Trophoblast cell (in vitro differentiated cells and primary cell): ENCODE measurements around the gene NXN.

Source experiments
- DNase-seq, 2 donors: peaks; one replicate each; pipeline ENCODE4 v3.0.0-alpha.2; 2016
- H2AFZ ChIP-seq: 2 replicates; pipeline ENCODE4 v1.6.1; 2013; ENCODE audit warnings: low read length, moderate library complexity, mild to moderate bottlenecking; ENCODE audit not compliant: insufficient read depth, poor library complexity
- H2AK5ac ChIP-seq: 2 replicates; pipeline ENCODE4 v1.6.1; 2013; ENCODE audit warnings: mild to moderate bottlenecking, low read length
- H2BK120ac ChIP-seq: 2 replicates; pipeline ENCODE4 v1.6.1; 2013; ENCODE audit warnings: low read length, mild to moderate bottlenecking, moderate library complexity; ENCODE audit not compliant: insufficient read depth, poor library complexity
- H2BK12ac ChIP-seq: 2 replicates; pipeline ENCODE4 v1.6.1; 2013; ENCODE audit warnings: mild to moderate bottlenecking, low read length, moderate library complexity
- H2BK5ac ChIP-seq: 2 replicates; pipeline ENCODE4 v1.6.1; 2013; ENCODE audit warnings: low read length, low read depth, moderate library complexity, mild to moderate bottlenecking; ENCODE audit not compliant: poor library complexity
- H3K14ac ChIP-seq: 2 replicates; pipeline ENCODE4 v1.6.1; 2013; ENCODE audit warnings: mild to moderate bottlenecking, low read length
- H3K18ac ChIP-seq: 2 replicates; pipeline ENCODE4 v1.6.1; 2013; ENCODE audit warnings: mild to moderate bottlenecking, low read length
- H3K23ac ChIP-seq: 2 replicates; pipeline ENCODE4 v1.6.1; 2013; ENCODE audit warnings: low read length
- H3K27ac ChIP-seq: 2 replicates; pipeline ENCODE4 v1.5.1; 2013; ENCODE audit warnings: low read depth, mild to moderate bottlenecking, inconsistent platforms, low read length, moderate library complexity
- H3K27me3 ChIP-seq: 2 replicates; pipeline ENCODE4 v1.6.1; 2013; ENCODE audit warnings: inconsistent platforms, mild to moderate bottlenecking, low read length, moderate library complexity; ENCODE audit not compliant: insufficient read depth
- H3K36me3 ChIP-seq, 2 experiments: 1 replicate in 1 of 2; 2 replicates in 1 of 2; pipeline ENCODE4 v1.6.1; 2013; ENCODE audit warnings: low read length in 2 of 2, mild to moderate bottlenecking in 2 of 2, moderate library complexity in 1 of 2; ENCODE audit not compliant: insufficient read depth in 2 of 2, control insufficient read depth in 1 of 2
- H3K4ac ChIP-seq: 2 replicates; pipeline ENCODE4 v1.6.1; 2013; ENCODE audit warnings: low read depth, mild to moderate bottlenecking, low read length, moderate library complexity
- H3K4me1 ChIP-seq, 2 experiments: 1 replicate in 1 of 2; 2 replicates in 1 of 2; pipeline ENCODE4 v1.6.1; 2013; ENCODE audit warnings: low read length in 2 of 2, mild to moderate bottlenecking in 2 of 2, moderate library complexity in 1 of 2; ENCODE audit not compliant: insufficient read depth in 2 of 2, control insufficient read depth in 1 of 2
- H3K4me2 ChIP-seq: 2 replicates; pipeline ENCODE4 v1.6.1; 2013; ENCODE audit warnings: inconsistent platforms, mild to moderate bottlenecking, low read length, moderate library complexity
- H3K4me3 ChIP-seq: 2 replicates; pipeline ENCODE4 v1.5.1; 2013; ENCODE audit warnings: mild to moderate bottlenecking, low read depth, low read length, inconsistent platforms
- H3K79me1 ChIP-seq: one replicate; pipeline ENCODE4 v1.6.1; 2013; ENCODE audit warnings: low read length
- H3K79me2 ChIP-seq: 2 replicates; pipeline ENCODE4 v1.6.1; 2013; ENCODE audit warnings: low read length, mild to moderate bottlenecking; ENCODE audit not compliant: control insufficient read depth, insufficient read depth, poor library complexity
- H3K9ac ChIP-seq: 2 replicates; pipeline ENCODE4 v1.6.1; 2013; ENCODE audit warnings: mild to moderate bottlenecking, low read length
- H3K9me3 ChIP-seq: 2 replicates; pipeline ENCODE4 v1.6.1; 2013; ENCODE audit warnings: low read depth, mild to moderate bottlenecking, control low read depth, inconsistent platforms, low read length; ENCODE audit not compliant: insufficient read depth
- H4K12ac ChIP-seq: 2 replicates; pipeline ENCODE4 v1.6.1; 2013; ENCODE audit warnings: low read depth, mild to moderate bottlenecking, low read length, moderate library complexity
- H4K8ac ChIP-seq: 2 replicates; pipeline ENCODE4 v1.6.1; 2013; ENCODE audit warnings: low read depth, mild to moderate bottlenecking, low read length, moderate library complexity
- H4K91ac ChIP-seq: one replicate; pipeline ENCODE4 v1.6.1; 2013; ENCODE audit warnings: low read depth, mild to moderate bottlenecking, low read length, moderate library complexity
- WGBS: extraction: QIAGEN DNeasy Blood & Tissue Kit; methylation state at CpG from one replicate; pipeline ENCODE4 v1.1.7; 2013; ENCODE audit warnings: missing lambda C conversion rate; ENCODE audit not compliant: insufficient read length, insufficient coverage; ENCODE audit errors: extremely low coverage; 5-methylcytosine and 5-hydroxymethylcytosine counted together

The NXN gene

DNA sequence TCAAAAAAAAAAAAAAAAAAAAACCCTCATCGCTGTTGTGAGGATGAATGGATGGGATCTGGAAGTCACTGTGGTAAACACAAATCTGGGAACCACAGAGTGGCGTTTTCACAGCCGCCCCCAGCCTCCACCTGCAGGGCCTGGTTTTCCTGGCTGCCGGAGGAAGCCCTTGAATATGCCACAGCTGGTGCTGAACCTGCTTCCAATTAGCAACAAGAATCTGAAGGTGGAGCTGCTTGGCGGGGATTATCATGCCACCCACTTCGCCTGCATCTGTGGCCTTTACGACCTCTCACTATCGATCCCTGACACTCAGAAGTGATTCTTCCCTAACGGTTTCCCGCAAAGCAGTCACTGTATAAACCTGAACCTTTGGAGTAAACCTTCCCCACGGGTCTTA lies 181.3 kb downstream of the NXN start:
- Histone ChIP-seq H3K18ac (no peak overlapping the region), H2AK5ac (no peak overlapping the region), H2BK5ac (no peak overlapping the region), H3K14ac (no peak overlapping the region), H4K91ac (no peak overlapping the region), H3K9me3 (peaks cover under 1% of the 10 kb centered on the region), H3K79me2 (no peaks in the 10 kb centered on the region), H3K4me2 (no peak overlapping the region), H2BK120ac (no peak overlapping the region), H3K9ac (no peak overlapping the region), H4K12ac (no peak overlapping the region), H2BK12ac (no peak overlapping the region), H2AFZ (no peak overlapping the region), H3K4me3 (peak overlapping the region; percentile 28), H3K4ac (no peak overlapping the region), H3K79me1 (no peaks in the 10 kb centered on the region), H3K36me3 (peaks cover 42 to 45% of the 10 kb centered on the region in 2 experiments), H3K4me1 (no peaks in the 10 kb centered on the region), H3K23ac (no peak overlapping the region), H3K27ac (no peak overlapping the region), H3K27me3 (no peaks in the 10 kb centered on the region), H4K8ac (no peak overlapping the region)
- no peak for DNase-seq
- WGBS, result no CpG with 5 or more reads among the region's 11 CpGs

DNA sequence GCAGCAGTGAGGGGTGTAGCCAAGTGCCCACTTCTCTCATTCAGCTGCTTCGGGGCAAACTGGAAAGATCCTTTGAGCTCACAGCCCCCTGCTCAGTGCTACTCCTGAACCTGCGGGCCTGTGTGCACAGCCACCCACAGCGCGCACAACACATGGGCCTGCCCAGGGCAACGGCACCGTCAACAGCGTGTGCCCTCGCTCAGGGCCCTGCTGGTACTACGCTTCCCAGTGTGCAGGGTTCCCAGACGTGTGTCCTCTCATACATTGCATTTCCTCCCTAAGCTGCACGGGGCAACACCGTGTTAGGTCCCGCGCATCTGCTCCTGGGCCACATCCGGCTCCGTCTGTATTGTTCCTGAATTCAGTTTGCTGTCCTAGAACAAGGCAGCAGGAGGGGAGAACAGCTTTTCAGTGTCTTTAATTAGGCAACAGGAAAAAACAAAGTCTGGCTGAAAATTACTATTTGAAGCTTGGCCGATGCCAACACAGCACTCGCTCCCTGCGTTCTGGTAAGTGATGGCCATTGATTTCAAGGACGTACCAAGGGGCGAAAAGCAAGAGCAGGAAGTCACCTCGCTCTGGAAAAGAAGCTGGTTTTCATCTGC lies 182.2 kb downstream of the NXN start:
- Histone ChIP-seq H2AK5ac (no peak overlapping the region), H3K18ac (no peak overlapping the region), H3K9me3 (no peaks in the 10 kb centered on the region), H3K4ac (no peak overlapping the region), H3K36me3 (peaks cover 38 to 40% of the 10 kb centered on the region in 2 experiments), H3K4me3 (no peak overlapping the region), H3K79me1 (no peaks in the 10 kb centered on the region), H3K23ac (no peak overlapping the region), H2BK12ac (no peak overlapping the region), H3K4me2 (no peak overlapping the region), H2BK5ac (no peak overlapping the region), H4K91ac (no peak overlapping the region), H3K9ac (no peak overlapping the region), H2AFZ (no peak overlapping the region), H3K27me3 (no peaks in the 10 kb centered on the region), H3K79me2 (no peaks in the 10 kb centered on the region), H4K12ac (no peak overlapping the region), H3K4me1 (no peaks in the 10 kb centered on the region), H3K27ac (no peak overlapping the region), H2BK120ac (no peak overlapping the region), H4K8ac (no peak overlapping the region), H3K14ac (no peak overlapping the region)
- DNase-seq, result no peak
- no CpG with 5 or more reads among the region's 22 CpGs for WGBS

DNA sequence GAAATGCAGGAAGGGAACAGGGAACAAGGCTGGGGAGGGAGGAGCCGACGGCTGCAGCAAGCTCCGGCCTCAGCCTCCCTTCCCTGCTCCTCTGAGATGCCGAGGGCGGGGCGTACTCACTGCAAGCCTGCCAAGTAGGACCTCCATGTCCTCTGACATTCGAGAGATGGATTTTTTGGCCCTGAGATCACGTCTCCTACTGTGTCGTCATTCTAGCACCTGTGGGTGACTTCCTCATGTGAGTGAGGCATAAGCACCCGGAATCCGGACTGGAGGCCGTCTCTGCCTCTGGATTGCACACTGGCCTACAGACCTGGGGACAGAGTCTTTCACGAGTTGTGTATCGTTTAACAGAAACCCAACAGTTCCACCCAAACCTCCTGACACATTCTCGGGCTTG lies 183.0 kb downstream of the NXN start:
- Histone ChIP-seq H3K9ac (no peak overlapping the region), H3K27ac (no peak overlapping the region), H3K14ac (no peak overlapping the region), H2AK5ac (no peak overlapping the region), H3K79me1 (no peaks in the 10 kb centered on the region), H2BK120ac (no peak overlapping the region), H4K8ac (no peak overlapping the region), H3K18ac (no peak overlapping the region), H3K79me2 (no peaks in the 10 kb centered on the region), H2AFZ (no peak overlapping the region), H3K36me3 (peaks cover 39 to 47% of the 10 kb centered on the region in 2 experiments), H4K12ac (no peak overlapping the region), H3K4ac (no peak overlapping the region), H2BK5ac (no peak overlapping the region), H2BK12ac (no peak overlapping the region), H3K4me1 (no peaks in the 10 kb centered on the region), H3K27me3 (no peaks in the 10 kb centered on the region), H4K91ac (no peak overlapping the region), H3K4me2 (no peak overlapping the region), H3K4me3 (no peak overlapping the region), H3K23ac (no peak overlapping the region), H3K9me3 (no peaks in the 10 kb centered on the region)
- WGBS, result no CpG with 5 or more reads among the region's 15 CpGs
- no peak for DNase-seq

DNA sequence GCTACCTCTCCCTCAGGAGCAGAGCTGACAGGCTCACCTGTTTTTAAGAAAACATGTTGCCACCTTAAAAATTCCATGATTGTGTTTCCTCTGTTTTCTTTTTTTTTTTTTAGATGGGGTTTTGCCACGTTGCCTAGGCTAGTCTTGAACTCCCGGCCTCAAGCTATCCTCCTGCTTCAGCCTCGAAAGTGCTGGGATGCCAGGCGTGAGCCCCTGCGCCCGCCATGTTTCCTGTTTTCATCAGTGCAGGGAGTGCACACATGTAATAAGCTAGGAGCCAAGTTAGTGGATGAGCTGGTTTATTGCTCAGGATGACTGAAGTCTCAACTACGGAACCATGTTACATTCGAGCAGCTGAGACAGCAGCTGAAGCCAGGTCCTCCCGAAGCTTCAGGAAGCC lies 183.9 kb downstream of the NXN start:
- Histone ChIP-seq H3K9ac (no peak overlapping the region), H3K18ac (no peak overlapping the region), H4K91ac (no peak overlapping the region), H2AFZ (no peak overlapping the region), H3K9me3 (no peaks in the 10 kb centered on the region), H3K4me3 (no peak overlapping the region), H2BK5ac (no peak overlapping the region), H2AK5ac (no peak overlapping the region), H2BK120ac (no peak overlapping the region), H2BK12ac (no peak overlapping the region), H3K27me3 (no peaks in the 10 kb centered on the region), H4K12ac (no peak overlapping the region), H3K23ac (no peak overlapping the region), H3K4me2 (no peak overlapping the region), H3K36me3 (peaks cover 39 to 49% of the 10 kb centered on the region in 2 experiments), H3K79me2 (no peaks in the 10 kb centered on the region), H3K27ac (no peak overlapping the region), H4K8ac (no peak overlapping the region), H3K4me1 (no peaks in the 10 kb centered on the region), H3K14ac (no peak overlapping the region), H3K4ac (no peak overlapping the region), H3K79me1 (no peaks in the 10 kb centered on the region)
- WGBS, result no CpG with 5 or more reads among the region's 9 CpGs
- no peak for DNase-seq
